Liver (tissue), 9 donors: ENCODE measurements around the gene GGA1. TPM values are rescaled to one million over a fixed set of nuclear protein-coding genes. Genes with fewer than 3 reads are reported as not detected.
"Not testable (repeated sequence)": the region's sequence is repeated elsewhere in the genome, so short reads cannot be mapped to it uniquely, and the experiment has no call there.

Experiments
- DNase-seq: peaks from one replicate; pipeline ENCODE4 v3.0.0-alpha.2; 2017; ENCODE audit warnings: low spot score
- H3K27ac ChIP-seq, 2 donors: one replicate each; pipeline ENCODE4 v1.7.0; 2013; ENCODE audit warnings: inconsistent platforms in 2 of 2, low read length in 2 of 2, control low read depth in 1 of 2, low read depth in 1 of 2, mild to moderate bottlenecking in 1 of 2
- H3K27me3 ChIP-seq, 4 donors: one replicate each; pipeline versions ENCODE4 v1.6.1 to v1.7.0; 2013; ENCODE audit warnings: low read length in 3 of 4, inconsistent platforms in 1 of 4, mild to moderate bottlenecking in 1 of 4, moderate library complexity in 1 of 4; ENCODE audit not compliant: control insufficient read depth in 4 of 4, insufficient read depth in 4 of 4
- H3K36me3 ChIP-seq, 4 donors: one replicate each; pipeline versions ENCODE4 v1.6.1 to v1.7.0; 2013; ENCODE audit warnings: low read length in 3 of 4, mild to moderate bottlenecking in 3 of 4, low read depth in 1 of 4, moderate library complexity in 1 of 4; ENCODE audit not compliant: control insufficient read depth in 4 of 4, insufficient read depth in 3 of 4
- H3K4me1 ChIP-seq, 4 donors: one replicate each; pipeline versions ENCODE4 v1.6.1 to v1.7.0; 2013; ENCODE audit warnings: low read length in 3 of 4, mild to moderate bottlenecking in 3 of 4, moderate library complexity in 1 of 4; ENCODE audit not compliant: control insufficient read depth in 4 of 4, insufficient read depth in 4 of 4
- H3K4me3 ChIP-seq, 3 donors: one replicate each; pipeline versions ENCODE4 v1.6.1 to v1.7.0; 2013; ENCODE audit warnings: low read length in 3 of 3, control low read depth in 1 of 3, low read depth in 1 of 3, mild to moderate bottlenecking in 1 of 3
- H3K9ac ChIP-seq, 2 donors: one replicate each; pipeline ENCODE4 v1.7.0; 2013; ENCODE audit warnings: low read length in 2 of 2, mild to moderate bottlenecking in 2 of 2, moderate library complexity in 2 of 2, control low read depth in 1 of 2, low read depth in 1 of 2
- H3K9me3 ChIP-seq, 4 donors: one replicate each; pipeline versions ENCODE4 v1.6.1 to v1.7.0; 2013; ENCODE audit warnings: low read length in 3 of 4; ENCODE audit not compliant: control insufficient read depth in 4 of 4
- ATF3 ChIP-seq: IDR thresholded peaks from 2 replicates; pipeline ENCODE4 v1.6.1; 2016; ENCODE audit warnings: antibody characterized with exemption
- CTCF ChIP-seq: fragments of 150-350 bp; IDR thresholded peaks from 2 replicates; pipeline ENCODE4 v1.5.1; 2017; ENCODE audit warnings: improper control_type of control experiment, low read depth, low read length; ENCODE audit not compliant: missing input control
- EGR1 ChIP-seq, 2 donors: IDR thresholded peaks; 2 replicates each; pipeline ENCODE4 v1.6.1; 2016 to 2018; ENCODE audit warnings: antibody characterized with exemption in 2 of 2, low read depth in 2 of 2
- FOXA1 ChIP-seq: IDR thresholded peaks from 2 replicates; pipeline ENCODE4 v1.6.1; 2016; ENCODE audit warnings: antibody characterized with exemption
- FOXA2 ChIP-seq: IDR thresholded peaks from 2 replicates; pipeline ENCODE4 v1.6.1; 2016; ENCODE audit warnings: antibody characterized with exemption
- GABPA ChIP-seq, 2 donors: IDR thresholded peaks in 1 of 2; conservative IDR thresholded peaks in 1 of 2; 2 replicates each; pipeline ENCODE4 v1.6.1; 2016; ENCODE audit warnings: antibody characterized with exemption in 2 of 2, mild to moderate bottlenecking in 1 of 2, moderate library complexity in 1 of 2
- HNF4A ChIP-seq, 2 donors: conservative IDR thresholded peaks; 2 replicates each; pipeline ENCODE4 v1.6.1; 2016; ENCODE audit warnings: antibody characterized with exemption in 2 of 2, mild to moderate bottlenecking in 2 of 2
- HNF4G ChIP-seq: IDR thresholded peaks from 2 replicates; pipeline ENCODE4 v1.6.1; 2016; ENCODE audit warnings: antibody characterized with exemption
- JUND ChIP-seq, 2 donors: IDR thresholded peaks; 2 replicates each; pipeline ENCODE4 v1.6.1; 2016; ENCODE audit warnings: antibody characterized with exemption in 2 of 2
- MAX ChIP-seq: IDR thresholded peaks from 2 replicates; pipeline ENCODE4 v1.6.1; 2016; ENCODE audit warnings: antibody characterized with exemption
- NR2F2 ChIP-seq: IDR thresholded peaks from 2 replicates; pipeline ENCODE4 v1.6.1; 2016; ENCODE audit warnings: antibody characterized with exemption
- RAD21 ChIP-seq, 2 donors: IDR thresholded peaks; 2 replicates each; pipeline ENCODE4 v1.6.1; 2016; ENCODE audit warnings: antibody characterized with exemption in 2 of 2, mild to moderate bottlenecking in 2 of 2
- REST ChIP-seq: IDR thresholded peaks from 2 replicates; pipeline ENCODE4 v1.6.1; 2016; ENCODE audit warnings: antibody characterized with exemption, mild to moderate bottlenecking
- RXRA ChIP-seq, 2 donors: IDR thresholded peaks; 2 replicates each; pipeline ENCODE4 v1.6.1; 2017 to 2018; ENCODE audit warnings: antibody characterized with exemption in 2 of 2, mild to moderate bottlenecking in 1 of 2
- SP1 ChIP-seq: IDR thresholded peaks from 2 replicates; pipeline ENCODE4 v1.6.1; 2018; ENCODE audit warnings: antibody characterized with exemption, mild to moderate bottlenecking
- TAF1 ChIP-seq: conservative IDR thresholded peaks from 2 replicates; pipeline ENCODE4 v1.6.1; 2016; ENCODE audit warnings: antibody characterized with exemption, mild to moderate bottlenecking
- YY1 ChIP-seq: IDR thresholded peaks from 2 replicates; pipeline ENCODE4 v1.6.1; 2016; ENCODE audit warnings: antibody characterized with exemption, mild to moderate bottlenecking
- ZBTB33 ChIP-seq: IDR thresholded peaks from 2 replicates; pipeline ENCODE4 v1.6.1; 2016; ENCODE audit warnings: antibody characterized with exemption
- WGBS: extraction: QIAGEN DNeasy Blood & Tissue Kit; methylation state at CpG from one replicate; pipeline ENCODE4 v1.1.7; 2013; 5-methylcytosine and 5-hydroxymethylcytosine counted together
- polyA plus RNA-seq, 2 donors: library from polyadenylated mRNA; stranded (reverse) in 1 of 2; unstranded in 1 of 2; fragments of 200-250 nt in 1 of 2; fragments of >200 nt in 1 of 2; fragmentation: Nextera tagmentation in 1 of 2; extraction: Ambion mirVana in 1 of 2; gene quantifications; one replicate each; pipeline versions ENCODE4 v1.2.1 to v1.2.3, GENCODE V29; 2013 to 2015
- total RNA-seq, 2 donors: library from RNA; depleted of rRNA; stranded (reverse); fragments of >200 nt; gene quantifications; one replicate each; pipeline ENCODE4 v1.2.3, GENCODE V29; 2014
- donor health status: healthy.
- donor health status: healthy.
- donor health status: healthy.
- donor health status: healthy.
- donor health status: healthy.

The GGA1 gene
- total and polyA plus RNA-seq, 4 donors, result 15.1 to 26.4 (median 17.8) TPM

GRCh38 chr22:37589636-37590035 is 19.0 kb upstream of the GGA1 start:
- H3K4me1 ChIP-seq, result peaks cover 3 to 17% (median 8%) of the 10 kb centered on the region in 4 donors
- no peaks in the 10 kb centered on the region for H3K36me3 ChIP-seq
- no peak overlapping the region for H3K9ac ChIP-seq
- H3K27me3 ChIP-seq, result no peaks in the 10 kb centered on the region
- H3K27ac ChIP-seq, result peak overlapping the region in 1 of 2 donors; percentile 11
- WGBS, result 80% methylated on average over 5 of the region's 5 CpGs
- DNase-seq, result no peak
- no peak overlapping the region for H3K4me3 ChIP-seq
- TF ChIP-seq SP1, result no peak
- no peak for TF ChIP-seq REST
- no peak for TF ChIP-seq ATF3
- TF ChIP-seq GABPA (IDR thresholded peaks at IDR 0.05 in 1 of 2, conservative IDR thresholded peaks at IDR 0.05 in 1 of 2), result no peak
- no peak for TF ChIP-seq NR2F2
- no peaks in the 10 kb centered on the region for H3K9me3 ChIP-seq

- H3K9ac ChIP-seq, H3K36me3 ChIP-seq, DNase-seq, H3K27me3 ChIP-seq, H3K27ac ChIP-seq, H3K9me3 ChIP-seq, H3K4me3 ChIP-seq: not testable (repeated sequence)
- 97% methylated on average over 6 of the region's 6 CpGs for WGBS
- peaks cover 3 to 17% (median 8%) of the 10 kb centered on the region in 4 donors for H3K4me1 ChIP-seq
These were observed 17.6 kb upstream of the GGA1 start for GRCh38 chr22:37591081-37591480.

GRCh38 chr22:37591823-37592404 is 16.7 kb upstream of the GGA1 start:
- DNase-seq, result no peak
- H3K27ac ChIP-seq, result peak overlapping the region in 1 of 2 donors; percentile 22
- H3K4me3 ChIP-seq, result no peak overlapping the region
- no peaks in the 10 kb centered on the region for H3K9me3 ChIP-seq
- H3K36me3 ChIP-seq, result no peaks in the 10 kb centered on the region
- no peaks in the 10 kb centered on the region for H3K27me3 ChIP-seq
- 90% methylated on average over 12 of the region's 12 CpGs for whole genome bisulfite sequencing
- peaks cover 3 to 17% (median 8%) of the 10 kb centered on the region in 4 donors for H3K4me1 ChIP-seq
- no peak overlapping the region for H3K9ac ChIP-seq
- TF ChIP-seq JUND (IDR thresholded peaks at IDR 0.05) (no peak), RAD21 (IDR thresholded peaks at IDR 0.05) (no peak), ZBTB33 (no peak), YY1 (no peak), RXRA (IDR thresholded peaks at IDR 0.05) (no peak), HNF4A (conservative IDR thresholded peaks at IDR 0.05) (no peak), EGR1 (IDR thresholded peaks at IDR 0.05; ENCODE audit: low read depth in 2 of 2) (no peak), NR2F2 (no peak), CTCF (no peak), FOXA2 (no peak), HNF4G (no peak), MAX (no peak), TAF1 (no peak), GABPA (IDR thresholded peaks at IDR 0.05 in 1 of 2, conservative IDR thresholded peaks at IDR 0.05 in 1 of 2) (no peak), SP1 (no peak), FOXA1 (no peak), ATF3 (no peak)
